ENCODE measurements around the gene PARD3B.
A peak's percentile ranks its signal among the peaks of the same experiment; 100 is the strongest.
"Not testable (repeated sequence)": the region's sequence is repeated elsewhere in the genome, so short reads cannot be mapped to it uniquely, and the experiment has no call there.

PARD3B gene

GRCh38 chr2:205193125-205193835, 648.0 kb downstream of the PARD3B start:
- no peak for DNase-seq (ENCODE audit: low spot score)

- no peak for DNase-seq (ENCODE audit: low spot score)
Measured at GRCh38 chr2:205193836-205194228, 648.6 kb downstream of the PARD3B start.

- no peak for DNase-seq (ENCODE audit: low spot score)
Measured at GRCh38 chr2:205197468-205198139, 652.3 kb downstream of the PARD3B start.

GRCh38 chr2:205198140-205198525, 652.9 kb downstream of the PARD3B start:
- DNase-seq (ENCODE audit: low spot score): no peak

DNA sequence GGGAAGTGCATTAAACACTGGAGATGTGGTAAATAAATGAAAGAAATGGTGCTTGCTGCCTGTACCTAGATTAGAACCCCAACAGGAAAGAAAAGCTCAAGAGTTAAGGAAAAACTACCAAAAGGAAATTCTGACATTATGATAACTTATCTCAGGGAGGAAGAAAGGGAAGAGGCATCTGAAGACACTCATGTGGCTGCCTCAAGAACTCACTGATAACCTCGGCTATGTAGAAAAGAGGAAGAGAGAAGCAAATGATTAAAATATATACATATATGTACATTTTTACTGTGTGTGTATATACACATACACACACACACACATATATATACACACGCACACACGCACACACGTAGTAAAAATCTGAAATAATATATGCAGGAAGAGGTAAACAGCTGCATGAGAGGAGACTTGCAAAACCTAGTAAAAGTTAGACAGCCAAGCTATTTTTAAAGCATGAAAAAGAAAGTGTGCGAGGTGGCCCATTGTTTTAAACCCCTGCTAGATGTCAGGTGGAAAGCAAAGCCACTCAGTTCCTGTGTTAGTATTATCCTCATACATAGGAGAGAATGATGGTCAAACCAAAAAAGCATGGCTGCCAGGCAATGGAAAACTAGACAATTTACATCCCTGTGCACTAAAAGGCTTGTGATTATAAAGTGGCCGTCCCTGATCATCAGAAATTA, 654.0 kb downstream of the PARD3B start:
- no peak for DNase-seq (ENCODE audit: low spot score)

- DNase-seq (ENCODE audit: low spot score): no peak
Measured at GRCh38 chr2:205210494-205210893, 665.2 kb downstream of the PARD3B start.

GRCh38 chr2:205212357-205212756, 667.1 kb downstream of the PARD3B start:
- DNase-seq (ENCODE audit: low spot score): no peak

DNA sequence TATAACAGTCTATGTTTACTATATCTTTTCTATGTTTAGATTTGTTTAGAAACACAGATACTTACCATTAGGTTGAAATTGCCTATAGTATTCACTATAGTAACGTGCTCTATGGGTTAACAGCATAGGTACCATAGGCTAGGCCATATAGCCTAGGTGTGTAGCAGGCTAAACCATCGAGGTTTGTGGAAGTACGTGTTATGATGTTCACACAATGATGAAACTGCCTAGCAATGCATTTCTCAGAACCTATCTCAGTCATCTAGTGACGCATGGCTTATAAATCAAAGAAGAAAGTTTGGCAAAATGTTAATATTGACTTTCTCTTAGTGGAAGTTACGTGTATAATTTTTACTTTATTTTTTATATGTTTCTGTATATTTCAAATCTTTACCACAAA, 670.8 kb downstream of the PARD3B start:
- DNase-seq (ENCODE audit: low spot score): no peak

- no peak for DNase-seq (ENCODE audit: low spot score)
Measured at GRCh38 chr2:205216580-205216979, 671.3 kb downstream of the PARD3B start.

GRCh38 chr2:205217004-205217403, 671.7 kb downstream of the PARD3B start:
- DNase-seq (ENCODE audit: low spot score): no peak

DNA sequence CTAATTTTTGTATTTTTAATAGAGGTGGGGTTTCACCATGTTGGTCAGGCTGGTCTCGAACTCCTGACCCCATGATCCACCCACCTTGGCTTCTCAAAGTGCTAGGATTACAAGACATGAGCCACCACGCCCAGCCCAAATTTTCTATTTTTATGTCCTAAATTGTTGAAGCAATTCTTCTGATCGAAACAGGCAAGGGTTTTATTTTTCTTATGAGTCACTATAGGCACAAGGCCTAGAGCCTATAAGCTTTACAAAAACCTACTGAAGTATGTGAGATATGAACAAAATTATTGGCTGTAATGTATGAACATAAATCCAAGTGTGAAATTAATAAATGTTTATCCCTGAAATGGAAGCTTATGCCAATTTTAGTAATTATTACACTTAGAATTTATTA, 672.8 kb downstream of the PARD3B start:
- DNase-seq (ENCODE audit: low spot score): no peak

GRCh38 chr2:205218816-205219215, 673.5 kb downstream of the PARD3B start:
- DNase-seq (ENCODE audit: low spot score): not testable (repeated sequence)

GRCh38 chr2:205220559-205220958, 675.3 kb downstream of the PARD3B start:
- DNase-seq (ENCODE audit: low spot score): no peak

GRCh38 chr2:205232086-205232485, 686.8 kb downstream of the PARD3B start:
- DNase-seq (ENCODE audit: low spot score): no peak

DNA sequence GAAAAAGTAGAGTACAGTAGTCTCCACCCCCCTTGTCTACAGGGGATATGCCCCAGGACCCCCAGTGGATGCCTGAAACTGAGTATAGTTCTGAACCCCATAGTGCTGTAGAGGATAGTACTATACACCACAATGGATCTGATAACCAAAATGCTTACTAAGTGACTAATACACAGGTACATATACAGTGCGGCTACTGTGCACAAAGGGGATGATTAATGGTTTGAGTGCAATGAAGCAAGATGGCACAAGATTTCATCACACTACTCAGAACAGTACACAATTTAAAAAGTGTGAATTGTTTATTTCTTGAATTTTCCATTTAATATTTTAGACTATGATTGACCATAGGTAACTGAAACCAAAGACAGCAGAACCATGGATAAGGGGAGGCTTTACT, 690.2 kb downstream of the PARD3B start:
- peak; percentile 45 for DNase-seq (ENCODE audit: low spot score)

- DNase-seq (ENCODE audit: low spot score): no peak
Measured at GRCh38 chr2:205237524-205237923, 692.2 kb downstream of the PARD3B start.

GRCh38 chr2:205245001-205245400, 699.7 kb downstream of the PARD3B start:
- DNase-seq (ENCODE audit: low spot score): no peak

DNA sequence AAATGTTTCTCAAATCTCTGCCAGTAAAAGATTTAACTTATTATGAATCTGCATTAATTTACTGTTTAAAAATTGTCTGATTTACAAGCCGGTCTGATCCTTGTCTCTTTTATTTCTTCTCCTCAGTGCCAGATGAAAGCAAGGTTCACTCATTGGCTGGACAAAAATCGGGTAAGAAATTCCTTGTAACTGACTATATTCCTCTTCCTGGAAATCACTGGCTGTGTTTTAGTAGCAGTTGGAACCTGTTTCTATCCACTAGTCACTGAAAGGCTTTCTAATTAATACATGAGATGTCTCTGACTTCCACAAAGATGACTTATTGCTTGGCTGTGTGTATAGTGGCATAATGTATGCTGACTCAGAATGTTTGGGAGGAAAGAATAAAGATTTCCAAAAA, 700.4 kb downstream of the PARD3B start:
- DNase-seq (ENCODE audit: low spot score): no peak

DNA sequence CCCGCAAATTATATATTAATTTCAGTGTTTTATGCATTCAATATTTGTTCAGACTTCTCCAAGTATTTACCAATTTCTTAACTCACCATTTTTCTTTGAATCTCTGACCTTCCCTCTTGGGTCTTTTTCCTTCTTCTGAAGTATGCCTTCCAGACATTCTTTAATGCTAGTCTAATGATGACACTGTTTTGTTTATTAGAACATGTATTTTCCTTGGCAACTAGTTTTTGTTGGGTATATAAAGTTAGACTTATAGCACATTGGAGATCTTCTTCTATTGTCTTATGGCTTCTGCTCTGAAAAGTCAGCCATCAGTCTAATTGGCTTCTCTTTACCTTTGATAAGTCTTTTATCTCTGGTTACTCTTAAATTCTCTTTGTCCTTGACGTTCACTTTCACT, 713.8 kb downstream of the PARD3B start:
- DNase-seq (ENCODE audit: low spot score): no peak

DNA sequence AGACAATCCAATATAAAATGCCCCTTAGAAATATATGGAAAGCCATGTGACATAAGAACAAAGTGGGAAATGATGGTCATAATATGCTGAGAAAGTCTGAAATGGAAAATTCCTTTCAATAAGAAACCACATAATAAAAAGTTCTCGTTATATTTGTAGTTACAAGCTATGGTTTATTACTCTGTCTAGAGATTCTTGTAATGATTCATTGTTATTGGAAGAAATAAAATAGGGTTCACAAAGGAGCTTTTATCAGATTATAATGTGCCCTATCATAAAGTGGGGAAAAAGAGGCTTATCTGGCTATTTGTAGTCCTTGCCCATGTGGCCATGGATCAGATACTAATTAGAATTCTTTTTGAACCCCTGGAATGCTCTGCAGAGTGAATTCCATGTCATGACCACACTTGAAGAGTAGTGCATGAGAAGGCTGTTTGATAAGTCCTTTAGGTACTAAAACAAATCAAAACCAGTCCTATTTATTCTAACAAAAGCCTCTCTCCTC, 716.3 kb downstream of the PARD3B start:
- no peak for DNase-seq (ENCODE audit: low spot score)

DNA sequence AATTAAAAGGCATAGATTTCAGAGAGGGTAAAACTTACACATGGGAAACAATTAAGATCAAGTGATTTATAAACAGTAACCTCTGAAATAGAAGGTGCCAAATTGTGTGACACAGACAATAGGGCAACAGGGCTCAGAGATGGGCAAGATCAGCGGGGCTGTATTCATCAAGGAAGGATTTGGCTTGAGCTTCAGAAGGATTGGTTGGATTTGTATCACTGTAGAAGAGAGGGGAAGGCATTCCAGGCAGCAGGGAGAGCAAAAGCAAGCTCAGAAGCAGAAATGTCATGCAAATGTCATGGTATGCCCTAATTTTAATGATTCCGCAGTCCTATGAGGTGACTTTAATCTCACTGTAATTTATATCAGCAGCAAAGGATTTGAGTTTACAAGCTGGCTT, 722.0 kb downstream of the PARD3B start:
- no peak for DNase-seq (ENCODE audit: low spot score)

GRCh38 chr2:205270689-205271088, 725.4 kb downstream of the PARD3B start:
- peak; percentile 2 for DNase-seq (ENCODE audit: low spot score)

DNA sequence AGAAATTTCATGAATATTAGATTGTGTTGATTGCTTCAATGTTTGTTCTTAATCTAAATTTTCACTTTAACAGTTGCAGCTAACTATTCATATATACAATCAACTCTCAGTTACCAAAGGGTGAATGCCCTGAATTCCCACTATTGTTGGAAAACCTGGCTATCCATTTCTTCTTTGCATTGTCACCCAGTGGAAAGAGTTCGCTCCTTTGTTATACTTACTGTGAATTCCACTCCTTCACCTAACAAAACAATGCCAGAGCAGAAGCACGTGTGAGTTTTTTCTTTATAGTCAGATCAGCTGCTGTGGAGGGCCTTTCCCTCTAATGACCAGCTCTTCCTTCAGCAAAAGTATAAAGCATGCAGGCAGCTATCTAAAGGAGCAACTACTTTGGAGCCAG, 727.9 kb downstream of the PARD3B start:
- no peak for DNase-seq (ENCODE audit: low spot score)
